Measurements from ENCODE around the gene DVL1.

- no peak for TF ChIP-seq CTCF (IDR thresholded peaks at IDR 0.05)
- no peak for TF ChIP-seq EP300 (IDR thresholded peaks at IDR 0.05)
- no peak for TF ChIP-seq POLR2A (IDR thresholded peaks at IDR 0.05)
- TF ChIP-seq POLR2AphosphoS5 (IDR thresholded peaks at IDR 0.05), result no peak
Observed at GRCh38 chr1:1374589-1374928, 25.3 kb upstream of the DVL1 start.

Measured in sigmoid colon (tissue), 4 donors.